Vagina (tissue), 2 donors: ENCODE results near the gene CPSF4.

ENCODE experiments used
- POLR2A ChIP-seq, 2 donors: fragments of 450-650 bp; IDR thresholded peaks; one replicate each; pipeline ENCODE4 v1.6.1; 2017; ENCODE audit warnings: antibody characterized with exemption in 2 of 2, mild to moderate bottlenecking in 2 of 2, moderate library complexity in 2 of 2
- TF ChIP-seq, protein P1 (sequence below), 3 experiments: fragments of 450-650 bp in 2 of 3; fragments of 200-600 bp in 1 of 3; sonication (generic) in 1 of 3; IDR thresholded peaks; one replicate each; pipeline ENCODE4 v1.5.1; 2017 to 2019; ENCODE audit warnings: antibody characterized with exemption in 3 of 3, mild to moderate bottlenecking in 2 of 3, moderate library complexity in 2 of 3

DNA sequence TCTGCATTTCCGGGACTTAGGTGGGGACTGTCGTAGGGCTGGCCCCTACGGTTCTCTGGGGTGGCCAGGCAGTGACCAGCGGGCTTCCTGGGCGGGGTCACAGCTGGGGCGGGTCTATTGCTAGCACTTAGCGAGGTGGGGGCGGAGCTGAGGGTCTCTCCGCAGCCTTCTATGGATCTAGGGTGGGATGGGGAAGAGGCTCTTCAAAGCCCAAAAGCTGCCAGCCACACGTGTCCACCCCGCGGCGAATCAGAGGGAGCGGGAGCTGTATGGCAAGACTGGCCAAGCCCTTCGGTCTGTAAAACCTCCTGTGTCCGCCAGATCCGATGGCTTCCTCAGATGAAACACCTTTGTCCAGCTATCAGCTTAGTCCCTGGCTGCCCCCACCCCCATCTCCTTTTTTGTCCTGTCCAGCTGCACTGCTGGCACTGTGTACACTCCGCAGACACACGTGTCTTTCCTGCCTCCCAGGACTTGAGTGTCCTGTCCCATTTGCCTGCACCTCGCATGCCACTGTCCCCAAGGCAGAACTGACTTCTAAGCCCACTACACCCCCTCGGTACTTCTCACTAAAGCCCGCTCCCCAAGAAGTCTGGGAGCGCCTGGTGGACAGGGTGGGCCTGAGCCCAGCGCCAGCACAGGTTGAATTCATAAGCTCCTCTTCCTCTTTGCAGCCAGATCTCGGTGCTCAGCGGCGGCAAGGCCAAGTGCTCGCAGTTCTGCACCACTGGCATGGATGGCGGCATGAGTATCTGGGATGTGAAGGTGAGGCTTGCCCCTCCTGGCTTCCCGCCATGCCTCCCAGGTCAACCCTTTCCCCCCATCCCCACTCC is 45.2 kb upstream of the CPSF4 start:
- no peak for TF ChIP-seq POLR2A (IDR thresholded peaks at IDR 0.05)
- TF ChIP-seq, protein P1, sequence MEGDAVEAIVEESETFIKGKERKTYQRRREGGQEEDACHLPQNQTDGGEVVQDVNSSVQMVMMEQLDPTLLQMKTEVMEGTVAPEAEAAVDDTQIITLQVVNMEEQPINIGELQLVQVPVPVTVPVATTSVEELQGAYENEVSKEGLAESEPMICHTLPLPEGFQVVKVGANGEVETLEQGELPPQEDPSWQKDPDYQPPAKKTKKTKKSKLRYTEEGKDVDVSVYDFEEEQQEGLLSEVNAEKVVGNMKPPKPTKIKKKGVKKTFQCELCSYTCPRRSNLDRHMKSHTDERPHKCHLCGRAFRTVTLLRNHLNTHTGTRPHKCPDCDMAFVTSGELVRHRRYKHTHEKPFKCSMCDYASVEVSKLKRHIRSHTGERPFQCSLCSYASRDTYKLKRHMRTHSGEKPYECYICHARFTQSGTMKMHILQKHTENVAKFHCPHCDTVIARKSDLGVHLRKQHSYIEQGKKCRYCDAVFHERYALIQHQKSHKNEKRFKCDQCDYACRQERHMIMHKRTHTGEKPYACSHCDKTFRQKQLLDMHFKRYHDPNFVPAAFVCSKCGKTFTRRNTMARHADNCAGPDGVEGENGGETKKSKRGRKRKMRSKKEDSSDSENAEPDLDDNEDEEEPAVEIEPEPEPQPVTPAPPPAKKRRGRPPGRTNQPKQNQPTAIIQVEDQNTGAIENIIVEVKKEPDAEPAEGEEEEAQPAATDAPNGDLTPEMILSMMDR (IDR thresholded peaks at IDR 0.05): no peak
